IPS-18c (cell line): Measurements from ENCODE around the gene NOP16.

Source experiments
- H3K4me3 ChIP-seq: 2 replicates; pipeline ENCODE4 v1.7.0; 2013; ENCODE audit warnings: low read depth, mild to moderate bottlenecking, low read length, moderate library complexity; ENCODE audit not compliant: insufficient read depth
- H3K9me3 ChIP-seq: one replicate; pipeline ENCODE4 v1.6.1; 2013; ENCODE audit warnings: mild to moderate bottlenecking, low read length, moderate library complexity; ENCODE audit not compliant: control insufficient read depth, insufficient read depth

NOP16 gene

DNA sequence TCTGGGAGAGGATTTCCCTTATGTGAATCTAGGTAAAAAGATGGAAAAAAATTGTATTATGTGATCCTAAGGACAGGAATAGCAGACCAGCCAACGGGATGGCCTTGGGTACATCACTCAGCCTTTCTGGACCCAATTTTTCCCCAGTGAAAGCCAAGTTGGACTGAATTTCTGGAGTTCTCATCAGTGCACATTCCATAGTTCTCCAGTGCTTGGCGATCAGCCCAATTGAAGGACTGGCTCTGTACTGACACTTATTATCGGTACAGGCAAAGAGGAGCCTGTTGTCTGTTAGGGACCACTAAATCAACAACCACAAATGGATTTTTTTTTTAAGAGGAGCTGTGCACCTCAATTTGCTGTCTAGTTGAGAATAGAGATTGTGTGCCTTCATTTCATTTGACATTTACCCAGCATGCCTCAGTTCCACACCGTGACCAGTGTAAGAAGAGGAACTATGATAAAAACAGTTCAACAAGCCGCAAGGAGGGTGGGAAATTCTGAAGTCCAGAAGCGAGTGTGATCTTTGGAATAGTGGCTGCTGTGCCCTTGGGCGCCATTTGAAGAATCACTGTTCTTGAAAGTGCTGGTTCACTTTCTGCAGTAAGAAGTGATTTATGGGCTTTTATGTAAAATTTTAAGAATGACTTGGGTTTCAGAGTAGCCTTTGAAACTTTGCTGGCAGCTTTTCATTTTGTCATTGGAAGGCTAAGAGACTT lies 15.1 kb downstream of the NOP16 start:
- no peak overlapping the region for H3K4me3 ChIP-seq
- H3K9me3 ChIP-seq: no peaks in the 10 kb centered on the region

DNA sequence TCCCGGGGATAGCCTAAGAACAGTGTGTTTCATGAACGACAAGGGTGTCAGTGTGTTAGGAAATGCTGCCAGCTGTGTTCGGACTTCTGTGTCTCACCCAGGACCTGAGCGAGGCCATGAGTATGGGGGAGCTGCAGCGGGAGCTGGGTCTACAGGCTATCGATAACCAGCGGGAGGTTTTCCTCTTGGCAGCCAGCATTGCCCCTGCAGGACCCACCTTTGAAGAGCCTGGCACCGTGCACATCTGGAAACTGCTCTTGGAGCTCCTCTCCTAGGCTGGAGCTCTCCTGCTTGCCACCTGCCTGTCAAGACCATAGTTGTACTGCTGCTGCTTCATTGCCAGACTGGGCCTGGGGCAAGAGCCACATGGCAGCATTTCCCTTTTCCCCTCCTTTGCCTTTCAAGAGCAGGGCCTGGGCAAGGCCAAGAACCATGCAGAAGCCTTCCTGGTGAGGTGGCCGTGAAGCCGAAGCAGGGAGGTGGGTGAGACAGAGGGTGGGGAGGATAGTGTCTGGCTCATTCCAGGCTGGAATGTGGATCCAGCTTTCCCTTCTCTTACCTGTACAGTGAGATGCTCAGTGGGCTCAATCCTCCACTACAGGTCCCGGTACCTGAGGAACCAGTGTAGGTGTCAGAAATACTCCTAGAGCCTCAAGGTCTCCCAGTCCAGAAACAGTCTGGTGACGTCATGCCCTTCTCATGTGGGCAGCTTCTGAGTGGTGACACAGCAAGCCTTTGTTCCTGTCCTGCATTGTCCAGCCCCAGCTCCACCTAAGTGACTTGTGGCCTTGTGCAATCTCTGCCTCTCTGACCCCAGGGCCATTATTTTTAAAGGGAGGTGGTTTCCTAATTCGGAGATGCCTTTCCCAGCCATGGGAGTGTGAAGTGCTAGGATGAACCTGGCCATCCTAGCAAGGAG lies 16.5 kb downstream of the NOP16 start:
- no peak overlapping the region for H3K4me3 ChIP-seq
- H3K9me3 ChIP-seq: peaks cover 2% of the 10 kb centered on the region

DNA sequence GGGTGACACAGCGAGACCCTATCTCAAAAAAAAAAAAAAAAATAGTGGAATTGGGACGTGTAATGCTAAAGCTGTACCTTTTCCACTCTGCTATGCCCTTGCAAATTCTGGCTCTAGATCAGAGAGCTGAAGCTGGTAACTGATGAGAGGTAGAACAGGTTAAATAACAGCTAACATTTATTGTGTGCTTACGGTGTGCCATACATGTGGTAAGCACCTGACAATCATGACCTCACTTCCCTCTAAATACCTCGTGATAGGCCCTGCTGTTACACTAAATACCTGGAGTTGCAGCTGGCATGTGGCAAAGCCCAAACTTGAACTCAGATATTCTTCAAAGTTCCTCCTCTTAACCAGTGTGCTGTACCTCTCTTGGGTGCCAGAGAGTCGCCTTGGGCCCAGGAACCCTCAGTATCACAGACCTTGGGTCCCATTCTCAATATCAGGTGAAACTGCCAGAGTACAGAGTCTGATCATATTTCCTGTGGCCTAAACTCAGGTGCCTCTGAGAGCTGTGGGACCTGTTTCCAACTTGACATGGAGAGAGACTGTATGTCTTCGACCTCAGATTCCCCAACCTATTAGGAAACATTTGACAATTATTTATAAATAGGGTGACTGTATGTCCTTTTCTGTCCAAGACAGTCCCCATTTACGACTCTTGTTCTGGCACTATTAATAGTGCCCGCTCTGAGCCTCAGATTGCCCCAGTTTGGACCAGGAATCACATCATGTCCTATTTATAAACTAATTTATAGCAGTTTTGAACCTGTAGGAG lies 18.3 kb downstream of the NOP16 start:
- Histone ChIP-seq H3K9me3 (peaks cover 4% of the 10 kb centered on the region), H3K4me3 (no peak overlapping the region)

- H3K9me3 ChIP-seq: peaks cover 4% of the 10 kb centered on the region
- H3K4me3 ChIP-seq: no peak overlapping the region
Measured at GRCh38 chr5:176368726-176369125, 19.7 kb downstream of the NOP16 start.

DNA sequence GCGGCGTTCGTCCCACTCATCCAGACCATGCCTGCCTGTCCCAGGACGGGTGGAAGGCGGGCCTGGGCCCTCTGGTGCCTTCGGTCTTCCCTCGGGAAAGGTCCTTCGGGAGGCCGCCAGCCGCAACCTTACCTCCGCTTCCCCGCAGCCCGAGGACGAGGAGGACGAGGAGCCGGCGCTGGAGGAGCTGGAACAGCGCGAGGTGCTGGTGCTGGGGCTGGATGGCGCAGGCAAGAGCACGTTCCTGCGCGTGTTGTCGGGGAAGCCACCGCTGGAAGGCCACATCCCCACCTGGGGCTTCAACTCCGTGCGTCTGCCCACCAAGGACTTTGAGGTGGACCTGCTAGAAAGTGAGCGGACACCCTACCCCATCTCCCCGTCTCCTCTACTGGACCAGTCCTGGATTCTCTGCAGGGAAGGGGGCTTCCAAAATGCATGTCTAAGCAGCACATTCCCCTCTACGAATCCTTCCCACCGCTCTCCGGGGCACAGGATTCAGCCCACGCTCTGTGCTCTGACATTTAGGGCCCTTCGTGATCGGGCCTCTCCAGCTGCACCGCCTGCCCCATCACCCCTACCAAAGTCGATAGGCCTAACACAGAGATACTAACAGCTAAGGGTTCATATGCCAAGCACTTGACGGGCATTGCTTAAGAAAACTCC lies 22.0 kb downstream of the NOP16 start:
- peaks cover 4% of the 10 kb centered on the region for H3K9me3 ChIP-seq
- H3K4me3 ChIP-seq: peak overlapping the region; percentile 77

DNA sequence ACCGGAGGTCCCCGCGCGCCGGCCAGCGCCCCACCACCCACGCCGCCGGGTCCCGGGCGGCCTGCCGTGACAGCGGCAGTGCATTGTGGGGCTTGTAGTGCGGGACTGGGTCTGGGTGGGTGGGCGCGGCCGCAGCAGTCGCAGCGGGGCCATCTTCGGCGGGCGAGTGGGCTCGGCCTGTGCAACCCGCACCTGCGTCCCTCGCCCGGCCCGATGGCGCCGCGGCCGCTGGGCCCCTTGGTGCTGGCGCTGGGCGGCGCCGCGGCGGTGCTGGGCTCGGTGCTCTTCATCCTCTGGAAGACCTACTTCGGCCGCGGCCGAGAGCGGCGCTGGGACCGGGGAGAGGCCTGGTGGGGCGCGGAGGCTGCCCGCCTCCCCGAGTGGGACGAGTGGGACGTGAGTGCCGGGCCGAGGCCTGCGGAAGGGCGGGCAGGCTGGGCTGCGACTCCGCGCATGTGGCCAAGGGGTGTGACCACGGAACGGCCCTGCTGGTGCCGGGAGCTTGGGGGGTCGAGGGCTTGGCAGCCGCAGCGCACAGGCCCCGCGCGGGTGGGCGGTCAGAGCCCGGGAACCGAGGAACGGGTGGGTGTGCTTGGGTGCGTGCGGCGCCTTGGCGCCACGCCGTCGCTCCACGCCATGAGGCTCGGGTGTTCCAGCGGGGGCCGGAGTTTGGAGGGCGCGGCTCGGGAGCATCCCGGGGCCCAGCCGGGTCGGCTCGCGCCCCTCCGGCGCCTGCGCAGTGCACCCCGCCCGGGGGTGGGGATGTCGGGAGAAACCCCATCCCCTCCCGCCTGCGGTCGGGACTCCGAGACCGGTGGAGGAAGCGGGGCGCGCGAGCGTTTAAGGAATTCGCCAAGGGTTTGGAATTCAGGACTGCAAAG lies 22.8 kb downstream of the NOP16 start, which contains the start of gene ARL10:
ARL10 (plus strand) TSS at position 137 of the 881 bp plus-strand sequence; CDS start at position 214, 77 bp downstream.
- Histone ChIP-seq H3K4me3 (peak within 1 kb of the TSS; percentile 77), H3K9me3 (peaks cover 4% of the 10 kb centered on the region)

- Histone ChIP-seq H3K4me3 (peak overlapping the region; percentile 77), H3K9me3 (peaks cover 4% of the 10 kb centered on the region)
Measured at GRCh38 chr5:176364765-176365350, 23.5 kb downstream of the NOP16 start.

- H3K4me3 ChIP-seq: peak overlapping the region; percentile 98
- peaks cover 2% of the 10 kb centered on the region for H3K9me3 ChIP-seq
Measured at GRCh38 chr5:176362233-176362490, 26.2 kb downstream of the NOP16 start.

GRCh38 chr5:176361437-176362232 lies 26.8 kb downstream of the NOP16 start, which contains the start of gene KIAA1191:
Gene KIAA1191, minus strand, starts transcription at chr5:176361764. Its CDS starts 2,256 bp downstream, at chr5:176359508.
- Histone ChIP-seq H3K9me3 (peaks cover 2% of the 10 kb centered on the region), H3K4me3 (peak within 1 kb of the TSS; percentile 98)

- no peaks in the 10 kb centered on the region for H3K9me3 ChIP-seq
- H3K4me3 ChIP-seq: peak overlapping the region; percentile 98
Measured at GRCh38 chr5:176360894-176361436, 27.4 kb downstream of the NOP16 start.

DNA sequence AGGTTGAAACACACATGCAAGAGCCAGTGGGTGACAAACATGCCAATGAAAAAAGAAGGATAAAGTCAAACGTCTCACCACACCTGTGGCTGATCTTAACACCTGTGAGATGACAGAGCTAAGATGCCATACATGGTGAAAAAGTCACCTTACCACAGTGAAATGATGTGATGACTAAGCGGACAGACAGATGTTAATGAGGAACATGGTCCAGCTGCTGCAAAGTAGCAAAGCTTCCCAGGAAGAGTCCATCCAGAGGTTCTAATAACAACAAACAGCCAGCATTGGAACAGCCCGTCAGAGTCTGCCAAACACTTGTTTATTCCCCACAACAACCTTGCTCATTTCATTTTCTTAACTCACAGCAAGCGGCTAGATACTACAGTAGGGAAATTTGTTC lies 28.7 kb downstream of the NOP16 start:
- Histone ChIP-seq H3K9me3 (no peaks in the 10 kb centered on the region), H3K4me3 (no peak overlapping the region)

GRCh38 chr5:176356179-176356566 lies 32.2 kb downstream of the NOP16 start:
- Histone ChIP-seq H3K9me3 (no peaks in the 10 kb centered on the region), H3K4me3 (no peak overlapping the region)

DNA sequence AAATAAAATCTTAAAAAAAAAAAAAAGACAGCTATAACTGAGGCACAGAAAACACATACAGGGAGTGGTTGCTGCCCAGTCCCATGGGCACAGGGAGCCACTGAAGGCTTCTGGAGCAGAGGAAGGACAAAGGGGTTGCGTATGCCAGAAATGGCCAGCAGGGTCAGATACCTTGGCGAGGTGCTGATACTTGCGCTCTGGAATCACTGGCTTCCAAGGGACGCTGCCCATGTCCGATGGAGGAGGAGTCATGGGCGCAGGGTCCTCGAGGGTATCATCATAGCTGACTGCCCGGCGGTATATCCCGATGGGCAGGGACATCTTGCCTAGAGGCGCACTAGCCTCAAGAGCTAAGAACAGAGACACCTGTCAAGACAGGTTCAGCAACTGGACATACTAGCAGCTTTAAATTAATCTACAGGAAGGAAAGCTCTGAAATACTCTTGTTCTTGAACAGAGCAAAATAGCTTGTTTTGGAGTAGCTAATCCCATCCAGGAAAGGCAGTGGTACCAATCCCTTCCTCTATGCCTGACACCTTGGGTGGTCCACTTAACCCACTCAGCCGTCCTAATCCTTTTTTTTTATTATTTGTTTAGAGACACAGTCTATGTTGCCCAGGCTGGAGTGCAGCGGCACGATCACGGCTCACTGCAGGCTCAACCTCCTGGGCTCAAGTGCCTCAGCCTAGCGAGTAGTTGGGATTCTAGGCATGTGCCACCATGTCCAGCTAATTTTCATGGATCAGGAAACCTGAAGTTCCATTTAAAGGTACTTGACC lies 32.8 kb downstream of the NOP16 start:
- no peak overlapping the region for H3K4me3 ChIP-seq

GRCh38 chr5:176353533-176353932 lies 34.9 kb downstream of the NOP16 start:
- Histone ChIP-seq H3K4me3 (no peak overlapping the region), H3K9me3 (no peaks in the 10 kb centered on the region)

More for the DNA sequence above, 32.8 kb downstream of the NOP16 start:
- no peaks in the 10 kb centered on the region for H3K9me3 ChIP-seq
